Fibroblast of the conjunctiva (primary cell): Measurements from ENCODE around the gene COL8A2.

Experiments
- DNase-seq: peaks from one replicate; pipeline ENCODE4 v3.0.0-alpha.2; 2010; ENCODE audit warnings: low read depth

The COL8A2 gene

DNA sequence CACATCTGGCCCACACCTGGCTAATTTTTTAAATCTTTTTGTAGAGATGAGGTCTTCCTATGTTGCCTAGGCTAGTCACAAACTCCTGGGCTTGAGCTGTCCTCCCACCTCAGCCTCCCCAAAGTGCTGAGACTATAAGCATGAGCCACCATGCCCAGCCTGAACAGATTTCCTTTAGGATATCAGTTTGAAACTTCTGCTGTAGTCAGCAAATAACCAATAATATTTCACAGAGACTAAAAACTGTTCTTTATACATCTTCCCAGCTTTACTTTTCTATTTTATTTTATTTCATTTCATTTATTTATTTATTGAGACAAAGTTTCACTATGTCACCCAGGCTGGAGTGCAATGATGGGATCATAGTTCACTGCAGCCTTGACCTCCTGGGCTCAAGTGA lies 71.0 kb downstream of the COL8A2 start:
- no peak for DNase-seq

DNA sequence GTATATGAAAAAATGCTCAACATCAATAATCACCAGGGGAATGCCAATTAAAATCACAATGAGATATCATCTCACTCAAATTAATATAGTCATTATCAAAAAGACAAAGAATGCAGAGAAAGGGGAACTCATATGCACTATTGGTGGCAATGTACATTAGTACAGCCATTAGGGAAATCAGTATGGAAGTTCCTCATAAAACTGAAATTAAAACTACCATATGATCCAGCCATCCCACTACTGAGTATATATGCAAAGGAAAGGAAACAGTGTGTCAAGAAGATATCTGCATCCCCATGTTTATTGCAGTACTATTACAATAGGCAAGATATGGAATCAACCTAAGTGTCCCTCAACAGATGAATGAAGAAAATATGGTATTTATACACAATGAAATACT lies 73.2 kb downstream of the COL8A2 start:
- DNase-seq: no peak
